ENCODE data around the gene HAPLN1.

HAPLN1 gene

GRCh38 chr5:83731638-83732037 lies 11.0 kb upstream of the HAPLN1 start:
- Histone ChIP-seq H2AFZ (ENCODE audit: low read length) (no peak overlapping the region), H3F3A (ENCODE audit: low read depth) (no peaks in the 10 kb centered on the region), H3K27me3 (ENCODE audit: insufficient read depth, low read length, poor library complexity, severe bottlenecking) (no peaks in the 10 kb centered on the region), H3K79me2 (ENCODE audit: insufficient read depth, low read length) (no peaks in the 10 kb centered on the region), H3K4me2 (ENCODE audit: low read depth, low read length, poor library complexity, severe bottlenecking) (no peak overlapping the region), H4K20me1 (ENCODE audit: insufficient read depth, low read length, poor library complexity, severe bottlenecking) (no peaks in the 10 kb centered on the region), H3K9me2 (replicated peaks; ENCODE audit: low read depth, low read length) (no peaks in the 10 kb centered on the region), H3K9ac (ENCODE audit: low read depth, low read length, poor library complexity, severe bottlenecking) (no peak overlapping the region), H3K36me3 (ENCODE audit: insufficient read depth, low read length) (no peaks in the 10 kb centered on the region), H3K4me1 (ENCODE audit: insufficient read depth, low read length, poor library complexity, severe bottlenecking) (no peaks in the 10 kb centered on the region), H3K9me3 (ENCODE audit: insufficient read depth, low read depth, low read length) (no peaks in the 10 kb centered on the region), H3K4me3 (ENCODE audit: low read length, poor library complexity, severe bottlenecking) (no peak overlapping the region)
- TF ChIP-seq CTCF (conservative IDR thresholded peaks at IDR 0.05; ENCODE audit: low read length) (no peak), EZH2phosphoT487 (IDR thresholded peaks at IDR 0.05; ENCODE audit: borderline replicate concordance) (no peak)

GRCh38 chr5:83729362-83729761 lies 8.7 kb upstream of the HAPLN1 start:
- H3K36me3 ChIP-seq (ENCODE audit: insufficient read depth, low read length) = no peaks in the 10 kb centered on the region
- no peaks in the 10 kb centered on the region for H3K9me2 ChIP-seq (replicated peaks; ENCODE audit: low read depth, low read length)
- no peaks in the 10 kb centered on the region for H3K9me3 ChIP-seq (ENCODE audit: insufficient read depth, low read depth, low read length)
- H3K27me3 ChIP-seq (ENCODE audit: insufficient read depth, low read length, poor library complexity, severe bottlenecking) = no peaks in the 10 kb centered on the region
- no peak overlapping the region for H3K9ac ChIP-seq (ENCODE audit: low read depth, low read length, poor library complexity, severe bottlenecking)
- H3K4me1 ChIP-seq (ENCODE audit: insufficient read depth, low read length, poor library complexity, severe bottlenecking) = no peaks in the 10 kb centered on the region
- H3K4me2 ChIP-seq (ENCODE audit: low read depth, low read length, poor library complexity, severe bottlenecking) = no peak overlapping the region
- H4K20me1 ChIP-seq (ENCODE audit: insufficient read depth, low read length, poor library complexity, severe bottlenecking) = no peaks in the 10 kb centered on the region
- H2AFZ ChIP-seq (ENCODE audit: low read length) = no peak overlapping the region
- H3K79me2 ChIP-seq (ENCODE audit: insufficient read depth, low read length) = no peaks in the 10 kb centered on the region
- no peaks in the 10 kb centered on the region for H3F3A ChIP-seq (ENCODE audit: low read depth)
- TF ChIP-seq EZH2phosphoT487 (IDR thresholded peaks at IDR 0.05; ENCODE audit: borderline replicate concordance) (no peak), CTCF (conservative IDR thresholded peaks at IDR 0.05; ENCODE audit: low read length) (no peak)
- H3K4me3 ChIP-seq (ENCODE audit: low read length, poor library complexity, severe bottlenecking) = no peak overlapping the region

GRCh38 chr5:83726912-83727311 lies 6.3 kb upstream of the HAPLN1 start:
- H3K9me3 ChIP-seq (ENCODE audit: insufficient read depth, low read depth, low read length) = no peaks in the 10 kb centered on the region
- H4K20me1 ChIP-seq (ENCODE audit: insufficient read depth, low read length, poor library complexity, severe bottlenecking) = no peaks in the 10 kb centered on the region
- H3K9me2 ChIP-seq (replicated peaks; ENCODE audit: low read depth, low read length) = no peaks in the 10 kb centered on the region
- H3F3A ChIP-seq (ENCODE audit: low read depth) = no peaks in the 10 kb centered on the region
- H3K27me3 ChIP-seq (ENCODE audit: insufficient read depth, low read length, poor library complexity, severe bottlenecking) = no peaks in the 10 kb centered on the region
- no peak overlapping the region for H2AFZ ChIP-seq (ENCODE audit: low read length)
- no peak overlapping the region for H3K4me3 ChIP-seq (ENCODE audit: low read length, poor library complexity, severe bottlenecking)
- H3K36me3 ChIP-seq (ENCODE audit: insufficient read depth, low read length) = no peaks in the 10 kb centered on the region
- TF ChIP-seq EZH2phosphoT487 (IDR thresholded peaks at IDR 0.05; ENCODE audit: borderline replicate concordance) = no peak
- TF ChIP-seq CTCF (conservative IDR thresholded peaks at IDR 0.05; ENCODE audit: low read length) = no peak
- no peak overlapping the region for H3K9ac ChIP-seq (ENCODE audit: low read depth, low read length, poor library complexity, severe bottlenecking)
- no peak overlapping the region for H3K4me2 ChIP-seq (ENCODE audit: low read depth, low read length, poor library complexity, severe bottlenecking)
- H3K79me2 ChIP-seq (ENCODE audit: insufficient read depth, low read length) = no peaks in the 10 kb centered on the region
- H3K4me1 ChIP-seq (ENCODE audit: insufficient read depth, low read length, poor library complexity, severe bottlenecking) = peaks cover 5% of the 10 kb centered on the region

All from Loucy (cell line).